Measurements from ENCODE around the gene CFAP20. TPM values are rescaled to one million over a fixed set of nuclear protein-coding genes. Genes with fewer than 3 reads are reported as not detected.
A peak's percentile ranks its signal among the peaks of the same experiment; 100 is the strongest.

Gene CFAP20
- total RNA-seq, 1 donor from 2014 or later: 48.6 TPM

- H3K27ac Mint-ChIP-seq (ENCODE audit: unreplicated experiment): peak overlapping the region; percentile 4
- H3K4me3 Mint-ChIP-seq (ENCODE audit: unreplicated experiment): no peak overlapping the region
- H3K4me1 Mint-ChIP-seq (ENCODE audit: low read depth, unreplicated experiment): peaks cover 10% of the 10 kb centered on the region
- no peaks in the 10 kb centered on the region for H3K36me3 Mint-ChIP-seq (ENCODE audit: unreplicated experiment)
- peaks cover 4% of the 10 kb centered on the region for H3K9me3 Mint-ChIP-seq (ENCODE audit: unreplicated experiment)
- DNase-seq: no peak
- TF ChIP-seq CTCF (IDR thresholded peaks at IDR 0.05; ENCODE audit: partially characterized antibody, unreplicated experiment): no peak
- peaks cover 6% of the 10 kb centered on the region for H3K27me3 Mint-ChIP-seq (ENCODE audit: unreplicated experiment)
Measured at GRCh38 chr16:58102665-58103392, 26.4 kb downstream of the CFAP20 start.

- peaks cover 9% of the 10 kb centered on the region for H3K27me3 Mint-ChIP-seq (ENCODE audit: unreplicated experiment)
- TF ChIP-seq CTCF (IDR thresholded peaks at IDR 0.05; ENCODE audit: partially characterized antibody, unreplicated experiment): no peak
- H3K27ac Mint-ChIP-seq (ENCODE audit: unreplicated experiment): no peak overlapping the region
- H3K4me3 Mint-ChIP-seq (ENCODE audit: unreplicated experiment): no peak overlapping the region
- peaks cover 10% of the 10 kb centered on the region for H3K4me1 Mint-ChIP-seq (ENCODE audit: low read depth, unreplicated experiment)
- no peak for DNase-seq
- peaks cover 6% of the 10 kb centered on the region for H3K9me3 Mint-ChIP-seq (ENCODE audit: unreplicated experiment)
- H3K36me3 Mint-ChIP-seq (ENCODE audit: unreplicated experiment): no peaks in the 10 kb centered on the region
Measured at GRCh38 chr16:58099956-58100300, 29.3 kb downstream of the CFAP20 start.

- Mint-ChIP-seq H3K4me1 (ENCODE audit: low read depth, unreplicated experiment) (peaks cover 10% of the 10 kb centered on the region), H3K4me3 (ENCODE audit: unreplicated experiment) (no peak overlapping the region), H3K27me3 (ENCODE audit: unreplicated experiment) (peaks cover 9% of the 10 kb centered on the region), H3K9me3 (ENCODE audit: unreplicated experiment) (peaks cover 6% of the 10 kb centered on the region), H3K36me3 (ENCODE audit: unreplicated experiment) (no peaks in the 10 kb centered on the region), H3K27ac (ENCODE audit: unreplicated experiment) (no peak overlapping the region)
- no peak for DNase-seq
- no peak for TF ChIP-seq CTCF (IDR thresholded peaks at IDR 0.05; ENCODE audit: partially characterized antibody, unreplicated experiment)
Measured at GRCh38 chr16:58099097-58099955, 29.9 kb downstream of the CFAP20 start.

DNA sequence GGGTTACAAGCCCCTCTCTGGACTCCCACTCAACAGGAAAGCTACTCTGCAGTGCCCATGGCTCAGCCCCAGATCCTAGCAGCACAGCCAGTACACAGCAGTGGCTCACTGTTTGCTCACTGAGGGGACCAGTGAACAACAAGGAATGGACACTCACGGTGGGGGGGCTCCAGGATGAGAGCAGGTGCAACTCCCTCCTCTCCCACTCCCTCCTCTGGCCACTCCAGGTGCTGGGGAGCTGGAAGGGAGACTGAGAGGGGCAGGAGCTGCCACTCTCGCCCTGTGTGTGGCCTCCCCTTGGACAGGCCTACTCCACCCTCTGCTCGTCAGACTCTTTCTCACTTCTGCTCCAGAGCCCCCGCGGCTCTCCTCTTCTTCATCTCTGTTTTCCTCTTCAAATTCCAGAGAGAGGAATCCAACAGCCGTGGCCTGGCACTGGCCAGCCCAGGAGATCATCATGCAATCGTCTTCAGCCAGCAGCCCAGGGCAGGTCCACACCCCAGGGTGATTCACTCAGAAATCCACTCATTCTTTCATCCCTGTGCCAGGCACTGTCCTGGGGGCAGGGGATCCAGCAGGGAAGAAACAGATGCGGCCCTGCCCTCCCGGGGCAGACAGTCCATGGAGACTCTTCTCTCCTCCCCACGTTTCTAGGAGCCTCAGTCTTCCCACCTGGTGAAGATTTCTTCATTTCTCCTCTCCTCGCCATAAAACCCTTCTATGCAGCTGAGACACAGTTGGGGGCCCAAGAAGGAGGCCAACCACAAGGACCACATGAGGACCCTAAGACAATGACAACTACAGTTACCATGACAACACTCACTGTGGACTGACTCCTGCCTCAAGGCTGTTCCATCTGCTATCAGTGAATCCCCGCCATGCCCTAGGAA, 30.7 kb downstream of the CFAP20 start:
- no peak overlapping the region for H3K27ac Mint-ChIP-seq (ENCODE audit: unreplicated experiment)
- no peaks in the 10 kb centered on the region for H3K36me3 Mint-ChIP-seq (ENCODE audit: unreplicated experiment)
- no peak for DNase-seq
- peaks cover 9% of the 10 kb centered on the region for H3K27me3 Mint-ChIP-seq (ENCODE audit: unreplicated experiment)
- H3K4me1 Mint-ChIP-seq (ENCODE audit: low read depth, unreplicated experiment): peaks cover 10% of the 10 kb centered on the region
- peaks cover 6% of the 10 kb centered on the region for H3K9me3 Mint-ChIP-seq (ENCODE audit: unreplicated experiment)
- TF ChIP-seq CTCF (IDR thresholded peaks at IDR 0.05; ENCODE audit: partially characterized antibody, unreplicated experiment): no peak
- no peak overlapping the region for H3K4me3 Mint-ChIP-seq (ENCODE audit: unreplicated experiment)
